H9 (cell line): ENCODE data around the gene RPLP1. TPM values are rescaled to one million over a fixed set of nuclear protein-coding genes. Genes with fewer than 3 reads are reported as not detected.

Experiments
- DNase-seq: peaks from one replicate; pipeline ENCODE4 v3.0.0-alpha.2; 2017
- H2AFZ ChIP-seq: one replicate; pipeline ENCODE4 v1.6.1; 2013; ENCODE audit warnings: mild to moderate bottlenecking, low read length, control low read depth, moderate library complexity
- H2AK5ac ChIP-seq: 2 replicates; pipeline ENCODE4 v1.6.1; 2013; ENCODE audit warnings: low read length, control low read depth, mixed read lengths; ENCODE audit not compliant: insufficient read length
- H2BK120ac ChIP-seq: one replicate; pipeline ENCODE4 v1.6.1; 2013; ENCODE audit warnings: low read depth, mild to moderate bottlenecking, low read length, control low read depth, inconsistent platforms; ENCODE audit not compliant: poor library complexity, severe bottlenecking
- H2BK12ac ChIP-seq: 2 replicates; pipeline ENCODE4 v1.6.1; 2013; ENCODE audit warnings: low read length, control low read depth, mixed read lengths, low read depth; ENCODE audit not compliant: insufficient read length
- H2BK15ac ChIP-seq: 2 replicates; pipeline ENCODE4 v1.6.1; 2013; ENCODE audit warnings: low read depth, low read length, control low read depth
- H2BK20ac ChIP-seq: one replicate; pipeline ENCODE4 v1.6.1; 2013; ENCODE audit warnings: low read depth, mild to moderate bottlenecking, low read length, control low read depth, inconsistent platforms; ENCODE audit not compliant: poor library complexity, severe bottlenecking
- H2BK5ac ChIP-seq: 2 replicates; pipeline ENCODE4 v1.6.1; 2013; ENCODE audit warnings: low read length, control low read depth, mixed read lengths; ENCODE audit not compliant: insufficient read length
- H3K14ac ChIP-seq: 2 replicates; pipeline ENCODE4 v1.6.1; 2013; ENCODE audit warnings: low read length, control low read depth; ENCODE audit not compliant: insufficient read depth
- H3K18ac ChIP-seq: 2 replicates; pipeline ENCODE4 v1.6.1; 2013; ENCODE audit warnings: low read depth, mild to moderate bottlenecking, mixed read lengths, low read length, control low read depth; ENCODE audit not compliant: insufficient read length
- H3K23ac ChIP-seq: 2 replicates; pipeline ENCODE4 v1.6.1; 2013; ENCODE audit warnings: low read length, control low read depth, mixed read lengths, low read depth; ENCODE audit not compliant: insufficient read length
- H3K23me2 ChIP-seq: 2 replicates; pipeline ENCODE4 v1.6.1; 2013; ENCODE audit warnings: low read depth, mild to moderate bottlenecking, mixed read lengths, low read length, control low read depth; ENCODE audit not compliant: insufficient read length, poor library complexity, severe bottlenecking
- H3K27ac ChIP-seq: 2 replicates; pipeline ENCODE4 v1.5.1; 2013; ENCODE audit warnings: low read length, control low read depth, mixed read lengths, low read depth; ENCODE audit not compliant: insufficient read length
- H3K27me3 ChIP-seq: 2 replicates; pipeline ENCODE4 v1.6.1; 2013; ENCODE audit warnings: low read length, control low read depth, inconsistent platforms; ENCODE audit not compliant: insufficient read depth
- H3K4ac ChIP-seq: 2 replicates; pipeline ENCODE4 v1.6.1; 2013; ENCODE audit warnings: low read depth, mild to moderate bottlenecking, control low read depth, inconsistent platforms, low read length, moderate library complexity
- H3K4me1 ChIP-seq: 2 replicates; pipeline ENCODE4 v1.6.1; 2013; ENCODE audit warnings: low read length, control low read depth, inconsistent platforms; ENCODE audit not compliant: insufficient read depth
- H3K4me2 ChIP-seq: 2 replicates; pipeline ENCODE4 v1.6.1; 2013; ENCODE audit warnings: low read length, control low read depth, mixed read lengths; ENCODE audit not compliant: insufficient read length, insufficient read depth
- H3K56ac ChIP-seq: 2 replicates; pipeline ENCODE4 v1.6.1; 2013; ENCODE audit warnings: low read depth, mild to moderate bottlenecking, mixed read lengths, low read length, control low read depth; ENCODE audit not compliant: insufficient read length
- H3K79me1 ChIP-seq: 2 replicates; pipeline ENCODE4 v1.6.1; 2013; ENCODE audit warnings: low read depth, mild to moderate bottlenecking, moderate library complexity, low read length, control low read depth, inconsistent platforms; ENCODE audit not compliant: insufficient read depth, poor library complexity, severe bottlenecking
- H3K79me2 ChIP-seq: 2 replicates; pipeline ENCODE4 v1.6.1; 2013; ENCODE audit warnings: low read length, control low read depth, inconsistent platforms; ENCODE audit not compliant: insufficient read depth
- H3K9ac ChIP-seq: 2 replicates; pipeline ENCODE4 v1.6.1; 2013; ENCODE audit warnings: low read length, control low read depth, mixed read lengths; ENCODE audit not compliant: insufficient read length; ENCODE audit errors: extremely low read depth
- H3K9me3 ChIP-seq: one replicate; pipeline ENCODE4 v1.6.1; 2013; ENCODE audit warnings: low read depth, low read length, inconsistent platforms; ENCODE audit not compliant: control insufficient read depth
- H3T11ph ChIP-seq: one replicate; pipeline ENCODE4 v1.6.1; 2013; ENCODE audit warnings: mild to moderate bottlenecking, low read length, control low read depth, inconsistent platforms
- H4K20me1 ChIP-seq: one replicate; pipeline ENCODE4 v1.6.1; 2013; ENCODE audit not compliant: control insufficient read depth, insufficient read length, insufficient read depth
- H4K5ac ChIP-seq: 2 replicates; pipeline ENCODE4 v1.6.1; 2013; ENCODE audit warnings: low read depth, mild to moderate bottlenecking, mixed read lengths, low read length, control low read depth; ENCODE audit not compliant: insufficient read length
- H4K8ac ChIP-seq: replicated peaks from 2 replicates; pipeline ENCODE4 v1.6.1; 2013; ENCODE audit warnings: low read length, control low read depth, mixed read lengths, low read depth; ENCODE audit not compliant: insufficient read length
- H4K91ac ChIP-seq: 2 replicates; pipeline ENCODE4 v1.6.1; 2013; ENCODE audit warnings: low read depth, mild to moderate bottlenecking, moderate library complexity, mixed read lengths, low read length, control low read depth; ENCODE audit not compliant: insufficient read length
- H3K27ac Mint-ChIP-seq, 3 experiments: 2 replicates in 2 of 3; 3 replicates in 1 of 3; pipeline ENCODE4 v1.8.0; 2020 to 2021; ENCODE audit warnings: mixed read lengths in 3 of 3, mild to moderate bottlenecking in 1 of 3, moderate library complexity in 1 of 3
- H3K27me3 Mint-ChIP-seq: 2 replicates; pipeline ENCODE4 v1.8.0; 2021; ENCODE audit warnings: low read depth, mild to moderate bottlenecking, moderate library complexity, mixed read lengths
- H3K36me3 Mint-ChIP-seq, 3 experiments: 2 replicates in 2 of 3; 3 replicates in 1 of 3; pipeline ENCODE4 v1.8.0; 2020 to 2021; ENCODE audit warnings: low read depth in 3 of 3, mixed read lengths in 3 of 3; ENCODE audit not compliant: insufficient read depth in 1 of 3
- H3K4me1 Mint-ChIP-seq, 2 experiments: 2 replicates each; pipeline ENCODE4 v1.8.0; 2020; ENCODE audit warnings: mixed read lengths in 2 of 2
- H3K4me3 Mint-ChIP-seq, 2 experiments: 2 replicates in 1 of 2; 3 replicates in 1 of 2; pipeline ENCODE4 v1.8.0; 2020 to 2021; ENCODE audit warnings: mild to moderate bottlenecking in 2 of 2, mixed read lengths in 2 of 2, moderate library complexity in 1 of 2
- H3K9me3 Mint-ChIP-seq, 2 experiments: 2 replicates in 1 of 2; 3 replicates in 1 of 2; pipeline ENCODE4 v1.8.0; 2020; ENCODE audit warnings: mild to moderate bottlenecking in 2 of 2, mixed read lengths in 2 of 2, moderate library complexity in 1 of 2
- CTCF ChIP-seq: fragments of 200-600 bp; sonication (generic); conservative IDR thresholded peaks from 3 replicates; pipeline ENCODE4 v1.8.0; 2021; ENCODE audit warnings: antibody characterized with exemption, mild to moderate bottlenecking
- WGBS: extraction: QIAGEN DNeasy Blood & Tissue Kit; methylation state at CpG from one replicate; pipeline ENCODE4 v1.1.7; 2013; ENCODE audit warnings: missing lambda C conversion rate, low lambda C conversion rate, mixed read lengths; ENCODE audit not compliant: insufficient read length; ENCODE audit errors: extremely low coverage; 5-methylcytosine and 5-hydroxymethylcytosine counted together
- total RNA-seq: library from RNA; stranded (reverse); gene quantifications from 2 replicates; pipeline ENCODE4 v1.2.1, GENCODE V29; 2021

The RPLP1 gene
- total RNA-seq, 1 experiment from 2014 or later, result 1,715 TPM

DNA sequence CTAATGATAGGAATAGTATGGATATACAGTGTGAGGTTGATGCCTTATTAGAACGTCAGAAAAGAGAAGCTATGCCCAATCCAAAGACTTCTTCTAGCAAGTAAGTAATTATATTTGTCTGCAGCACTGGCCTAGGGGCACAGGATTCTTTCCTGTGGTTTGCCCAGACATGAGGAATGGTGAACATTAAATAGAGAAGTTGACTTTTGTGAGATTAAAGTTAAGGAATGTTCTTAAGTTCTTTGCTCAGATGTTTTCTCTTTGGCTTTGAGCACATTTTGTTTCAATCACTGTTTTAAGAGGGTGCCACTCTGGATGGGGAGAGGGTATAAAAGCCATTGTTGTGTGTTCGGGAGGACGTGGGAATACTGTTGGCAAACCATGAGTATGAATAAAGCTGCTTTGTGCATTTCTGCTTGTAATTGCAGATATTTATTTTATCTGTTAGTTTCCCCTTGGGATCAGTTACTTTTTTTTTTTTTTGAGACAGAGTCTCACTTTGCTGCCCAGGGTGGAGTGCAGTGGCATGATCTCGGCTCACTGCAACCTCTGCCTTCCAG, 30.2 kb upstream of the RPLP1 start:
- Histone ChIP-seq H3K4ac (no peak overlapping the region), H3K14ac (no peak overlapping the region), H3K4me1 (no peaks in the 10 kb centered on the region), H2AFZ (no peak overlapping the region), H3K27me3 (no peaks in the 10 kb centered on the region), H3K79me1 (peaks cover 3% of the 10 kb centered on the region), H2BK12ac (no peak overlapping the region), H3K23me2 (no peaks in the 10 kb centered on the region), H4K20me1 (no peaks in the 10 kb centered on the region), H2AK5ac (no peak overlapping the region), H3K56ac (no peak overlapping the region), H3K4me2 (no peak overlapping the region), H4K5ac (no peak overlapping the region), H4K91ac (no peak overlapping the region), H3K9me3 (no peaks in the 10 kb centered on the region), H2BK5ac (no peak overlapping the region), H3K27ac (no peak overlapping the region), H3K18ac (no peak overlapping the region), H3K79me2 (no peaks in the 10 kb centered on the region), H3K9ac (no peak overlapping the region), H3T11ph (no peak overlapping the region), H4K8ac (no peak overlapping the region), H2BK15ac (no peak overlapping the region), H2BK120ac (no peak overlapping the region), H3K23ac (no peak overlapping the region), H2BK20ac (no peak overlapping the region)
- Mint-ChIP-seq H3K4me1 (no peaks in the 10 kb centered on the region), H3K27me3 (no peaks in the 10 kb centered on the region), H3K4me3 (no peak overlapping the region), H3K9me3 (no peaks in the 10 kb centered on the region), H3K36me3 (peaks cover 51 to 89% (median 79%) of the 10 kb centered on the region in 3 experiments), H3K27ac (no peak overlapping the region)
- DNase-seq, result no peak
- WGBS, result no CpG with 5 or more reads among the region's 4 CpGs
- TF ChIP-seq CTCF, result no peak
